Measurements from ENCODE around the gene NCKIPSD. TPM values are rescaled to one million over a fixed set of nuclear protein-coding genes. Genes with fewer than 3 reads are reported as not detected.

The NCKIPSD gene
- total RNA-seq, 4 donors from 2014 or later: 18.9 to 60.2 (median 39.9) TPM

GRCh38 chr3:48688032-48688736 lies 2.5 kb upstream of the NCKIPSD start:
- TF ChIP-seq, protein P1, sequence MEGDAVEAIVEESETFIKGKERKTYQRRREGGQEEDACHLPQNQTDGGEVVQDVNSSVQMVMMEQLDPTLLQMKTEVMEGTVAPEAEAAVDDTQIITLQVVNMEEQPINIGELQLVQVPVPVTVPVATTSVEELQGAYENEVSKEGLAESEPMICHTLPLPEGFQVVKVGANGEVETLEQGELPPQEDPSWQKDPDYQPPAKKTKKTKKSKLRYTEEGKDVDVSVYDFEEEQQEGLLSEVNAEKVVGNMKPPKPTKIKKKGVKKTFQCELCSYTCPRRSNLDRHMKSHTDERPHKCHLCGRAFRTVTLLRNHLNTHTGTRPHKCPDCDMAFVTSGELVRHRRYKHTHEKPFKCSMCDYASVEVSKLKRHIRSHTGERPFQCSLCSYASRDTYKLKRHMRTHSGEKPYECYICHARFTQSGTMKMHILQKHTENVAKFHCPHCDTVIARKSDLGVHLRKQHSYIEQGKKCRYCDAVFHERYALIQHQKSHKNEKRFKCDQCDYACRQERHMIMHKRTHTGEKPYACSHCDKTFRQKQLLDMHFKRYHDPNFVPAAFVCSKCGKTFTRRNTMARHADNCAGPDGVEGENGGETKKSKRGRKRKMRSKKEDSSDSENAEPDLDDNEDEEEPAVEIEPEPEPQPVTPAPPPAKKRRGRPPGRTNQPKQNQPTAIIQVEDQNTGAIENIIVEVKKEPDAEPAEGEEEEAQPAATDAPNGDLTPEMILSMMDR (IDR thresholded peaks at IDR 0.05): no peak
- ATAC-seq (ENCODE audit: low FRiP score) (no peak), DNase-seq (ENCODE audit: low spot score) (no peak)

DNA sequence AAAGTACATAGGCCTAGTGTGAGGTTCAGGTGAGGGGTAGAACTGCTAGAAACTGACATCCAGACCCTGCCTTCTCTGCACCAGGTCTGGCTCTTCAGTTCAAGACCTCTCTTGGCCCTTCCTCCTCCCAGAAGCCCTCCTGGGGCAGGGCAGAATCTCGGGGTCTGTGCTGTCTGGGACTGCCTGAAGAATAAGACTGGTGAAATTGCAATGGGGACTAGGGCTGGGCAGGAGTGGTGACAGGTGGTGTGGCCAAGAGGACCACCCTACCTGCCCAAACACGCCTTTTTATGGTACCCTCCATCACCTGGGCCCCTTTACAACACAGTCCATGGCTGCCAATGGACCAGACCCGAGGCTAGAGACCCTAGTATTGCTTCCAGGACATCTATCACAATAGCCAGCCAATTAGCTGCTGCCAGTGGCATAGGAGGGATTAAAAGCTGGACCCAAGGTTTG lies 1.5 kb upstream of the NCKIPSD start:
- DNase-seq (ENCODE audit: low spot score) (no peak), ATAC-seq (ENCODE audit: low FRiP score) (no peak)
- TF ChIP-seq, protein P1 (IDR thresholded peaks at IDR 0.05): no peak

GRCh38 chr3:48686538-48687219 lies 964 bp upstream of the NCKIPSD start:
- ATAC-seq (ENCODE audit: low FRiP score) (no peak), DNase-seq (ENCODE audit: low spot score) (no peak)
- TF ChIP-seq, protein P1 (IDR thresholded peaks at IDR 0.05): no peak

DNA sequence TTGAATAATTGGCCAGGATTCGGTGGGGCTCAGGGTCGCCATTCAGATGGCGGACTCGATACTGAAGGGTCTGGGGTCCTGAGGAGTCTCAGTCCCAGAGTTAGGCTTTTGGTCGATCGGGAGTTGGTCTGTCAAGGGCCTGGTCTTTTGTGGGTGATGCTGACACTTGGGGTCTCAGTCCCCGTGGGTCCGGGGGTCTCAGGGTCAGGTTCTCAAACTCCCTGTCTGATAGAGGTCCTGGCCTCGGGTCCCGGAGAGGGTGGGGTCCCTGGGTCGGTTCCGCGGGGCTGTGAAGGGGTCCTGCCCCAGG lies 467 bp downstream of the NCKIPSD start:
- TF ChIP-seq, protein P1 (IDR thresholded peaks at IDR 0.05): no peak
- ATAC-seq (ENCODE audit: low FRiP score) (no peak), DNase-seq (ENCODE audit: low spot score) (no peak)

GRCh38 chr3:48684480-48685143 lies 1.1 kb downstream of the NCKIPSD start:
- DNase-seq (ENCODE audit: low spot score) (no peak), ATAC-seq (ENCODE audit: low FRiP score) (no peak)
- TF ChIP-seq, protein P1 (IDR thresholded peaks at IDR 0.05): no peak

DNA sequence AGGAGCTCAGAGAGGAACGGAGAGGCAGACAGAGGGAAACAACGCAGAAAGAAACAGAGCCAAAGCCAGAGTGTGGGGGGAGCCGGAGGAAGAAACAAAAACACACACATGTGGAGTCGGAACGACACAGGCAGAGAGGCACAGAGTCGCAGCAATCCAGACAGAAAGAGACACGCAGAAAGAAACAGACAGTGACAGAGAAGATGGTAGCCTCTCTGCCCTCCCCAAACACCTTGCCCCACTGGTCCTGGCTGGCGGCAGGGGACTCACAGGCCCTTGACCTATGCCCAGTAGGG lies 1.7 kb downstream of the NCKIPSD start:
- TF ChIP-seq, protein P1 (IDR thresholded peaks at IDR 0.05): no peak
- DNase-seq (ENCODE audit: low spot score) (no peak), ATAC-seq (ENCODE audit: low FRiP score) (no peak)

All from omental fat pad (tissue), 4 donors.